ENCODE measurements around the gene ARL3.
A peak's percentile ranks its signal among the peaks of the same experiment; 100 is the strongest.

The ARL3 gene

GRCh38 chr10:102633848-102634247, 80.3 kb downstream of the ARL3 start:
- Histone ChIP-seq H4K20me1 (no peaks in the 10 kb centered on the region), H3K9ac (no peak overlapping the region), H3K9me3 (no peaks in the 10 kb centered on the region), H3K4me3 (no peak overlapping the region), H3K36me3 (peaks cover 21% of the 10 kb centered on the region), H3K4me2 (peak overlapping the region; percentile 64), H3K27me3 (no peaks in the 10 kb centered on the region), H3K4me1 (peaks cover 76% of the 10 kb centered on the region), H3K27ac (peak overlapping the region; percentile 45)
- no peak for TF ChIP-seq Cebpa-rat (IDR thresholded peaks at IDR 0.05)

DNA sequence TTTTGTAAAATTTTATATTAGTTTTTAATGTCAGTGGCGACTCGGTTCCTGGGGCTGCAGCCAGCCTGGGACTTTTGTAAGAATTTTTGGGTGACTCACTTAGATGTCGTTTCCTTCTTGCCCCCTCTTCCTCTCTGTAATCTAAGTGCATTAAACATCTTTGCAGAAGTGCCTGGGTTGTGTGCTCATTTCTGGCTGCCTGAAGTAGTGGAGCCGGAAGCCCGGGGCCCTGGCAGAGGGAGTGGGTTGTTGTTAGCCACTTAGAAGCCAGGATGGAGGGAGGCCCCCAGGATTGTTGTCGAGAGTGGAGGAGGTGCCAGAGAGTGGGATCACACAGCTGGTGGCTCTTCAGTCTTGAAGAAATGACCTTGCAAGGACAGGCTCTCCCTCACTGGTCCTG, 80.9 kb downstream of the ARL3 start:
- Histone ChIP-seq H3K4me3 (no peak overlapping the region), H3K9ac (no peak overlapping the region), H3K36me3 (peaks cover 21% of the 10 kb centered on the region), H3K9me3 (no peaks in the 10 kb centered on the region), H3K27me3 (no peaks in the 10 kb centered on the region), H3K4me2 (peak overlapping the region; percentile 64), H3K4me1 (peaks cover 82% of the 10 kb centered on the region), H3K27ac (peak overlapping the region; percentile 45), H4K20me1 (no peaks in the 10 kb centered on the region)
- no peak for TF ChIP-seq Cebpa-rat (IDR thresholded peaks at IDR 0.05)

DNA sequence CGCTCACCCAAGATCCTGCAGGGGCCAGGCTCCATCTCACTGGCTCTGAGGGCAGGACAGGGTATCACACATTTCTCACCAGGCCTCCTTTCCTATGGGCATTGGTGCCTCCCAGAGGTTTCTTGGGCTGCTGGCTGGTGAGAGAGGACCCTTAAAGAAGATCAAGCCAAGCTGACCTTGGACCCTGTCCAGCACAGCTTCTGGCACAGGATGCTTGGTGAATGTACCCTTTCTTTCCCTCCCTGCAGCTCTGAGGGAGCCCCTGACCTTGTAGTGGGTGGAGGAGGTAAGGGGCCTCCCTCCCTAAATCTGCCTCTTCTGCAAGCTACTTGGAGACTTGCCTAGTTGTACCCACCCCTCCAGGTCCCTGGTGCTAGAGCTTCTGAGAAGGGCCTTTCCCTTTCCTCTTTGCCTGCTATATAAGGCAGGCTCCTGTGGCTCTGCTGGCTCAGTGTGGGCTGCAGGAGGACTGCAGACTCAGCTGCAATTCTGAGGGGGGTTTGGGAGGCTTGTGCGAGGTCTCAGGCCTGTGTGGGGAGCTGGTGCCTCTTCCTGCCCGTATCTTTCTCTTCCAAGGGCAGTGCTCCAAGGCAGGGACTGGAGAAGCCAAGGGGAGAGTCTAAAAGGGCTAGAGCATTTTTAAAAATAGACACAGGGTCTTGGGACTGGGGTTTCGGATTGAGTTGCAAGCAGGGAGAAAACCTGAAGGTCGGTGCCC, 81.6 kb downstream of the ARL3 start:
- peak overlapping the region; percentile 3; the same call in 1 of the 2 replicates for H3K27ac ChIP-seq

DNA sequence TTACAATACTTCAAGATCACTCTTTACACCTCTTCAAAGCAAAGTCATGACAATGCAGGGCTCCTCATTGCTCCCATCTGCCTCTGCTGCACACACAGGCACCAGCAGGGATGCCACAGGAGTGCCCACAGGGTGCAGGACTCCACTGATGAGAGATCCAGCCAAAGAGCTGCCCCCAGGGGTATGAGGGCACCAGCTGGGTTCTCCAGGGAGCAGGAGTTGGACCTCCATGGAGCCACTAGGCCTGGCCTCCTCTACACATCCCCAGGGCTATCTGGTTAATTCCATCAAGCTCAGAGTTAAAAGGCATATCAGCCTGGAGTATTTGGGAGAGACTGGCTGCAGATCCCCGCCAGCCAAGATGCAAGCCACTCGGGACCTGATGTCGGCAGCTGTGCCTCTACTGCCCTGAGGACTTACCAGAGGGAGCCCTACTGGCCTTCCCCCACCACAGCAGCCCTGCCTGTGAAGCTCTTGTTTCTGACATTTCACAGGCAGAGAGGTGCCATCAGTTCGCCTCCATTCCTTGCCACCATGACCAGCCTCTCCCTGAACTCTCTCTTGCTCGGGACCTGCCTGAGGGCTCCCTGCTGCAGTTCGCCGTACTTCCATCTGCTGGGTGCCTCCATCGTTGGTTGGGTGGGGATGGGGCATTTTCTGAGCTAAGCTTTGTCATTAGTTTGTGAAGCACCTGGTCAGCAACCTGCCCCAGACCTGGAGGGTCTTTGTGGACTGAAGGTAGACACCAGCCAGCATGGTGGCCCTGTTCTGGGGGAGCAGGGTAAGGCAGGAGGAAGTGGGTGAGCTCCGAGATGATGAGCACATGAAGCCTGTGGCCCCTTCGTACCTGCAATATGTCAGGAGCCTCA, 82.4 kb downstream of the ARL3 start:
- Histone ChIP-seq H3K4me1 (peaks cover 97% of the 10 kb centered on the region), H3K27ac (no peak overlapping the region), H3K36me3 (peaks cover 29% of the 10 kb centered on the region), H3K27me3 (no peaks in the 10 kb centered on the region), H3K9ac (no peak overlapping the region), H4K20me1 (no peaks in the 10 kb centered on the region), H3K9me3 (no peaks in the 10 kb centered on the region), H3K4me2 (peak overlapping the region; percentile 64), H3K4me3 (no peak overlapping the region)
- TF ChIP-seq Cebpa-rat (IDR thresholded peaks at IDR 0.05), result no peak

More for the DNA sequence above, 81.6 kb downstream of the ARL3 start:
- Histone ChIP-seq H3K4me3 (no peak overlapping the region), H3K9ac (no peak overlapping the region), H3K4me2 (peak overlapping the region; percentile 64), H3K4me1 (peaks cover 89% of the 10 kb centered on the region), H3K36me3 (peaks cover 24% of the 10 kb centered on the region), H3K9me3 (no peaks in the 10 kb centered on the region), H4K20me1 (no peaks in the 10 kb centered on the region), H3K27me3 (no peaks in the 10 kb centered on the region)
- TF ChIP-seq Cebpa-rat (IDR thresholded peaks at IDR 0.05), result no peak

DNA sequence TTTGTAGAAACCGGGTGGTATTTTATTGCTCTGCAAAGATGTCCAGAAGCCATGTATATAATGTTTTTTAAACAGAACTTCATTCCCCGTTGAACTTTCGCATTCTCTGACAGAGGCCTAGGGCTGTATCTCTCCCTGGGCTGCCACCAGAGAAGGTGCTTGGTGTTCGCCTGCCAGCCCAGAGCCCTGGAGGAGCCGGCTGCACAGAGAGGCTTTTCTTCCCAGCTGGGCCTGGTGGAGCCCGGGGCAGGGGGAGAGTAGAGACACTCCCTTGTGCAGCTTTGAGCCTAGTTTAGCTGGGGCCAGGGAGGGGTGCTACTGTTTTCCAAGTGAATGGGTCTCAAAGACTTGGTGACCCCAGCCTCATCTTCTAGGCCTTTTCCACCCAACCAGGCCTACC, 83.5 kb downstream of the ARL3 start:
- no peak overlapping the region for H3K9ac ChIP-seq
- H3K9me3 ChIP-seq, result no peaks in the 10 kb centered on the region
- H3K27me3 ChIP-seq, result no peaks in the 10 kb centered on the region
- no peak for TF ChIP-seq Cebpa-rat (IDR thresholded peaks at IDR 0.05)
- no peak overlapping the region for H3K4me3 ChIP-seq
- H4K20me1 ChIP-seq, result no peaks in the 10 kb centered on the region
- H3K4me1 ChIP-seq, result peaks cover 99% of the 10 kb centered on the region
- no peak overlapping the region for H3K4me2 ChIP-seq
- H3K27ac ChIP-seq, result no peak overlapping the region
- H3K36me3 ChIP-seq, result peaks cover 29% of the 10 kb centered on the region

DNA sequence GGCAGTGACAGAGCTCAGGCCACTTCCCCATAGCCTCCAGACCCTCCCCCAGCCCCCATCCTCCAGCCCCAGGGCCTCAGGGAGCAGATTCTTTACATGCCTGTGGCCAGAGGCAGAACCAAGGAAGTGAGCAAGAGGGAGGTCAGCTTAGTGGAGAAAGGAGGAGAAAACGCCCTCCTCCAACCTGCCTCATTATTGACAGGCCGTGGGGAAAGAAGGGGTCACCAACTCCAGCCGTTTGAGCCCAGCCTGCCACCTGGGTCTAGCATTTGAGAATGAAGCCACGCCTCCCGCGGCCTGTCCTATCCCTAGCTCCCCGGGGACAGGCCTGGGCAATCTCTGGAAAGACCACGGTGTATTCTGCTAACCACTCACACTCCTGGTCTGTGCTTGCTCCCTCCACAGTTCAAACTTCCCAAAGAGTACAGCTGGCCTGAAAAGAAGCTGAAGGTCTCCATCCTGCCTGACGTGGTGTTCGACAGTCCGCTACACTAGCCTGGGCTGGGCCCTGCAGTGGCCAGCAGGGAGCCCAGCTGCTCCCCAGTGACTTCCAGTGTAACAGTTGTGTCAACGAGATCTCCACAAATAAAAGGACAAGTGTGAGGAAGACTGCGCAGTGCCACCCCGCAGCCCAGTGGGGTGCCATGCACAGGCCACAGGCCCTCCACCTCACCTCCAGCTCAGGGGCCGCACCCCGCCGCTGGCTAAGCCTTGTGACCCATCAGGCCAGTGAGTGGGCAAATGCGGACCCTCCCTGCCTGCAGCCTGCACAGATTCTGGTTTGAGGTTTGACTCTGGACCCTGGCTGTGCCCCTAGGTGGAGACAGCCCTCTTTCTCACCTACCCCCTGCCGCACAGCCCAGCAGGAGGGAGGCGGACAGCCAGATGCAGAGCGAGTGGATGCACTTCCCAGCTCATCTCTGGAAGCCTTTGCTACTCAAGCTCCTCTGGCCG, 84.3 kb downstream of the ARL3 start:
- no peak overlapping the region for H3K4me3 ChIP-seq
- H4K20me1 ChIP-seq, result no peaks in the 10 kb centered on the region
- no peaks in the 10 kb centered on the region for H3K9me3 ChIP-seq
- peaks cover 99% of the 10 kb centered on the region for H3K4me1 ChIP-seq
- peak overlapping the region; percentile 68 for H3K27ac ChIP-seq
- peak overlapping the region; percentile 80 for H3K4me2 ChIP-seq
- TF ChIP-seq Cebpa-rat (IDR thresholded peaks at IDR 0.05), result no peak
- H3K36me3 ChIP-seq, result peaks cover 29% of the 10 kb centered on the region
- peak overlapping the region; percentile 54; the same call in 1 of the 2 replicates for H3K9ac ChIP-seq
- no peaks in the 10 kb centered on the region for H3K27me3 ChIP-seq

- Histone ChIP-seq H3K9me3 (peaks cover 10% of the 10 kb centered on the region; the same call in 1 of the 2 replicates), H3K4me3 (no peak overlapping the region), H3K27ac (0 out of 2 replicates have a peak overlapping the region, but pooled peaks have one; percentile 56), H3K9ac (no peak overlapping the region), H3K4me1 (peaks cover 99% of the 10 kb centered on the region), H4K20me1 (no peaks in the 10 kb centered on the region), H3K36me3 (peaks cover 29% of the 10 kb centered on the region), H3K27me3 (no peaks in the 10 kb centered on the region), H3K4me2 (peak overlapping the region; percentile 80)
- TF ChIP-seq Cebpa-rat (IDR thresholded peaks at IDR 0.05), result no peak
Measured at GRCh38 chr10:102628451-102628911, 85.7 kb downstream of the ARL3 start.

GRCh38 chr10:102627736-102628293, 86.4 kb downstream of the ARL3 start:
- peaks cover 99% of the 10 kb centered on the region for H3K4me1 ChIP-seq
- no peaks in the 10 kb centered on the region for H4K20me1 ChIP-seq
- TF ChIP-seq Cebpa-rat (IDR thresholded peaks at IDR 0.05), result no peak
- H3K4me2 ChIP-seq, result peak overlapping the region; percentile 80; the same call in 1 of the 2 replicates
- no peaks in the 10 kb centered on the region for H3K27me3 ChIP-seq
- H3K4me3 ChIP-seq, result no peak overlapping the region
- peak overlapping the region; percentile 25; the same call in 1 of the 2 replicates for H3K9ac ChIP-seq
- peak overlapping the region; percentile 56 for H3K27ac ChIP-seq
- H3K9me3 ChIP-seq, result peaks cover 14% of the 10 kb centered on the region; the same call in 1 of the 2 replicates
- peaks cover 29% of the 10 kb centered on the region for H3K36me3 ChIP-seq

Data from BLaER1 (cell line).